ENCODE data around the gene SPX.

- no peak for TF ChIP-seq CTCF (IDR thresholded peaks at IDR 0.05)
- no peak for TF ChIP-seq POLR2A (IDR thresholded peaks at IDR 0.05)
Measured at GRCh38 chr12:21566223-21566906, 40.3 kb downstream of the SPX start.

Data from adrenal gland (tissue), 5 donors.